HG03175 (cell line): ENCODE measurements around the gene ZNF829.

Source experiments
- ATAC-seq: cut with Tn5 transposase; IDR thresholded peaks from one replicate; pipeline ENCODE4 v1.9.1; 2021; ENCODE audit warnings: mild to moderate bottlenecking, moderate library complexity; ENCODE audit not compliant: unreplicated experiment

ZNF829 gene

GRCh38 chr19:36915992-36916830 is at the start of gene ZNF829, which contains the start of gene ZNF568:
Gene ZNF829 (minus strand): TSS chr19:36916291. CDS start chr19:36915167, 1,124 bp downstream.
Gene ZNF568 (plus strand): TSS chr19:36916332. CDS start chr19:36922771, 6,439 bp downstream.
- ATAC-seq, result peak; percentile 90

GRCh38 chr19:36963280-36963679 is 47.2 kb upstream of the ZNF829 start:
- ATAC-seq, result no peak

GRCh38 chr19:36962346-36962745 is 46.3 kb upstream of the ZNF829 start:
- no peak for ATAC-seq

GRCh38 chr19:36950335-36951119 is 34.4 kb upstream of the ZNF829 start:
- ATAC-seq, result no peak

GRCh38 chr19:36939153-36939552 is 23.1 kb upstream of the ZNF829 start:
- no peak for ATAC-seq

- no peak for ATAC-seq
These were observed 15.6 kb upstream of the ZNF829 start for GRCh38 chr19:36931684-36932083.

GRCh38 chr19:36918090-36918489 is 2.0 kb upstream of the ZNF829 start:
- no peak for ATAC-seq

GRCh38 chr19:36916991-36917390 is 900 bp upstream of the ZNF829 start:
- ATAC-seq, result no peak

GRCh38 chr19:36898422-36898821 is 17.7 kb downstream of the ZNF829 start:
- ATAC-seq, result no peak

GRCh38 chr19:36894849-36895383 is 21.2 kb downstream of the ZNF829 start:
- ATAC-seq, result no peak

GRCh38 chr19:36891768-36892357 is 24.2 kb downstream of the ZNF829 start:
- no peak for ATAC-seq

- ATAC-seq, result no peak
These were observed 38.8 kb downstream of the ZNF829 start for GRCh38 chr19:36876993-36877938.

GRCh38 chr19:36851898-36852297 is 64.2 kb downstream of the ZNF829 start:
- no peak for ATAC-seq

- ATAC-seq, result peak; percentile 77
These were observed 65.3 kb downstream of the ZNF829 start, which contains the start of gene ZNF345 for GRCh38 chr19:36850559-36851442. Gene ZNF345 (plus strand): TSS chr19:36850876. CDS start chr19:36876831, 25,955 bp downstream.

- ATAC-seq, result peak; percentile 87
These were observed 66.2 kb downstream of the ZNF829 start for GRCh38 chr19:36849701-36850558.

GRCh38 chr19:36847968-36848367 is 68.1 kb downstream of the ZNF829 start:
- ATAC-seq, result no peak

GRCh38 chr19:36838784-36839324 is 77.2 kb downstream of the ZNF829 start:
- no peak for ATAC-seq
